Suprapubic skin (tissue), 4 donors: ENCODE measurements around the gene NRK.
"Not testable (repeated sequence)": the region's sequence is repeated elsewhere in the genome, so short reads cannot be mapped to it uniquely, and the experiment has no call there.

Experiments used
- CTCF ChIP-seq, 2 donors: fragments of 200-600 bp in 1 of 2; fragments of 450-650 bp in 1 of 2; sonication (generic) in 1 of 2; IDR thresholded peaks; one replicate each; pipeline ENCODE4 v1.5.1; 2016 to 2019; ENCODE audit warnings: antibody characterized with exemption in 2 of 2, mild to moderate bottlenecking in 1 of 2, moderate library complexity in 1 of 2
- EP300 ChIP-seq: sonication (generic); formaldehyde crosslinking; IDR thresholded peaks from one replicate; pipeline ENCODE4 v1.6.1; 2017; ENCODE audit warnings: antibody characterized with exemption
- POLR2A ChIP-seq, 2 donors: fragments of 450-650 bp; IDR thresholded peaks; one replicate each; pipeline ENCODE4 v1.6.1; 2017; ENCODE audit warnings: antibody characterized with exemption in 2 of 2, mild to moderate bottlenecking in 2 of 2, moderate library complexity in 2 of 2
- POLR2AphosphoS5 ChIP-seq, 3 donors: sonication (generic); formaldehyde crosslinking; IDR thresholded peaks; one replicate each; pipeline ENCODE4 v1.6.1; 2017; ENCODE audit warnings: antibody characterized with exemption in 3 of 3

GRCh38 chrX:105805655-105806054 is 16.7 kb upstream of the NRK start:
- TF ChIP-seq CTCF (IDR thresholded peaks at IDR 0.05); EP300; POLR2AphosphoS5 (IDR thresholded peaks at IDR 0.05); POLR2A (IDR thresholded peaks at IDR 0.05): not testable (repeated sequence)
